Mesodermal cell (in vitro differentiated cells): ENCODE measurements around the gene RAB14.

Experiments used
- H3K27ac ChIP-seq: 2 replicates; pipeline ENCODE4 v1.7.0; 2013; ENCODE audit warnings: mild to moderate bottlenecking, low read depth, low read length, moderate library complexity; ENCODE audit not compliant: severe bottlenecking
- H3K36me3 ChIP-seq: 2 replicates; pipeline ENCODE4 v1.7.1; 2013; ENCODE audit warnings: mild to moderate bottlenecking, low read length, moderate library complexity; ENCODE audit not compliant: control insufficient read depth, insufficient read depth
- H3K4me1 ChIP-seq: one replicate; pipeline ENCODE4 v1.7.1; 2013; ENCODE audit warnings: mild to moderate bottlenecking, low read length; ENCODE audit not compliant: insufficient read depth, control insufficient read depth, poor library complexity, severe bottlenecking
- H3K4me3 ChIP-seq: 2 replicates; pipeline ENCODE4 v1.7.0; 2013; ENCODE audit warnings: low read length, control low read depth, mild to moderate bottlenecking; ENCODE audit not compliant: insufficient read depth, poor library complexity, severe bottlenecking; ENCODE audit errors: extremely low read depth
- H3K9me3 ChIP-seq: 2 replicates; pipeline ENCODE4 v1.7.1; 2013; ENCODE audit warnings: mild to moderate bottlenecking, low read length, moderate library complexity; ENCODE audit not compliant: control insufficient read depth
- WGBS, 2 experiments: methylation state at CpG; one replicate each; pipeline ENCODE4 v1.1.5; 2013; ENCODE audit warnings: missing lambda C conversion rate in 2 of 2; ENCODE audit not compliant: insufficient coverage in 2 of 2; 5-methylcytosine and 5-hydroxymethylcytosine counted together

The RAB14 gene

DNA sequence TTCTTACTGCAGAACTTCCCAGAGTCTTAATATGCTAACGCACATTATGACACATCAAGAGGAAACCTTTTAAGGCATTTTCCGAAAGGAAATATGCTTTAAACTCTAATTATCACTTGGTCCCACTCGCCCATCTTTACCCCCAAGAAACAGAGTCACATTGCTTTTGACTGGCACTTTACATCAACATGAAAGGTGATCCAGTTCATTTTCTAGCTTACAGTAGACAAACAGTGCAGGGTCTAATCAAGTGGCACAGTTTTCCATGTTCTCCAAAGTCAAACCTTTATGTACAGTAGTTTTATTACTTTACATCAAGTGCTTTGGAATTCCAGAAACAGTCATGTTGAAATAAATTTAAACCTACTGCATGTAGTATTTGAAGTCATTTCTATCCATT is 12.0 kb downstream of the RAB14 start:
- Histone ChIP-seq H3K27ac (no peak overlapping the region), H3K4me3 (no peak overlapping the region), H3K4me1 (peaks cover 6% of the 10 kb centered on the region), H3K36me3 (peaks cover 23% of the 10 kb centered on the region), H3K9me3 (no peaks in the 10 kb centered on the region)
- 97 to 98% methylated on average over 3 of the region's 3 CpGs for WGBS, 2 experiments

DNA sequence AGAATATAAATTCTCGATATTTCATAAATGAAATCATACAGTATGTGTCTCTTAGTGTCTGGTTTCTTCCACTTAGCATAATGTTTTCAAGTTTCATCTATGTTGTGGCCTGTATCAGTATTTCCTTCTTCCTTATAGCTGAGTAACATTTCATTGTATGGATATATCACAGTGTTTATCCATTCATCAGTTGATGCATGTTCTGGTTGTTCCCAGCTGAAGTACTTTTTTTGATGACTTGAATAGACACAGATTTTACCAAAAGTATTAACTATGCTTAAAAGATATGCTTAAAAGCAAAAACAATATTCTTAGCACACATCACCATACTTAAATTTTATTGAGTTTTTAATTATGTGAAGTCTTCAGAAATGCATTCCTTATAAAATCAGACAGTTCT is 12.7 kb downstream of the RAB14 start:
- peaks cover 6% of the 10 kb centered on the region for H3K4me1 ChIP-seq
- peaks cover 28% of the 10 kb centered on the region for H3K36me3 ChIP-seq
- H3K4me3 ChIP-seq = no peak overlapping the region
- H3K9me3 ChIP-seq = no peaks in the 10 kb centered on the region
- no peak overlapping the region for H3K27ac ChIP-seq
- no CpG with 5 or more reads among the region's 1 CpG for WGBS, 2 experiments

DNA sequence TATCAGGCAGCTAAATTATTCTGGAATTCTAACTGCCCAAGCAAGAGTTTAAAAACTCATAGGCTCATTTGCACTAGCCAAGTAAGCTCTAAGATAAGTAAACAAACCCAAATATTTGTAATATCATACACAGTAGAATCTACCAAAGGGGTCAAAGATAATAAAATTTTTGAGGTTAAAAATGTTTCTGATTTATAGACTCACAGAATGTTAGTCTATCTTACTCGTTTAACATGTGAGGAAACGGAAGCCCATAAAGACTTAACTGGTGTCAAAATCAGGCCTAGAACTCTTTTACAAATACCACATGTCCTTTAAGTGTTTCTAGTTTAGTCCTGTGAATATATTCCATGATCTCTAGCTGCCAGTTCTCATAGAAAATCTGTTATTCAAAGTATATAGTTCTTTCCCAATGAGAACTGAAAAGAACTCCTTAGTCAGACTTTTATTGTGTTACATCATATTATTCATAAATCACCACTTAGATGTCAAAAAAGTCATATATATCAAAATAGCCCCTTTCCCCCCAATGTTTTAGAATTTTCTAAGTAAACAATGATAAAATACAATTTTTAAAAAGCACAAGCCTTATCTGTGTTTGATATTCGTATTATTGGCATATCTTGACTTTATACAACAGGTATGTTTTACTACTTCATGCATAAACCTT is 13.9 kb downstream of the RAB14 start:
- 96% methylated on average over 3 of the region's 3 CpGs; no CpG with 5 or more reads in 1 of the 2 experiments for WGBS, 2 experiments
- Histone ChIP-seq H3K36me3 (peaks cover 40% of the 10 kb centered on the region), H3K4me1 (peaks cover 4% of the 10 kb centered on the region), H3K27ac (no peak overlapping the region), H3K9me3 (no peaks in the 10 kb centered on the region), H3K4me3 (no peak overlapping the region)

DNA sequence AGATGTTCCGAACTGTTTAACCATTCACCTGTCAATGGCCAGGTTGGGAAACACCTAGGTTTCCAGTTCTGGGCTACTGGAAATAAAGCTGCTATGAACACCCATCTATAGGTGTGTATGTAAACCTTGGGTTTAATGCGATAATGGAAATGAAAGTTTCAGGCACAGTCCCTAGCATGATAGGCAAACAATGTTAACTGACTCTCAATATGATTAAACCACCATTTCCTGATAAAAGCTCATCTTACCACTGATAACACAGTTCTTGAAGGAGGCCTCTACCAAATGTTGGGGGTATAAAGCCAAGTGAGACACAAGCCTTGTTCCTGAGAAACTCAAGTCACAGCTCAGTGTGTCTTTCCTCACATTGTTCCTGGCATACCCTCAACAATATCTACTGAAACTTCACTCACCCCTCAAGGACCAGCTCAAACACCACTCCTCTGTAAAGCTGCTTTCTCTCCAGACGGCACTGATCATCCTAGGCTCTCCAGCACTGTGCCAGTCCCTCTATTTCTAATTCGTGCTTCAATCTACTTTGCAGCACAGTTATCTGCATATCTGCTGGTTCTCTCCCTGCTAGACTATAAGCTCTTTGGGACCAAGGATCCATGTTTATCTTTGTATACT is 15.8 kb downstream of the RAB14 start:
- Histone ChIP-seq H3K4me1 (peaks cover 1% of the 10 kb centered on the region), H3K27ac (no peak overlapping the region), H3K9me3 (no peaks in the 10 kb centered on the region), H3K36me3 (peaks cover 54% of the 10 kb centered on the region), H3K4me3 (no peak overlapping the region)
- WGBS, 2 experiments = 92 to 97% methylated on average over 2 to 3 of the region's 4 CpGs

DNA sequence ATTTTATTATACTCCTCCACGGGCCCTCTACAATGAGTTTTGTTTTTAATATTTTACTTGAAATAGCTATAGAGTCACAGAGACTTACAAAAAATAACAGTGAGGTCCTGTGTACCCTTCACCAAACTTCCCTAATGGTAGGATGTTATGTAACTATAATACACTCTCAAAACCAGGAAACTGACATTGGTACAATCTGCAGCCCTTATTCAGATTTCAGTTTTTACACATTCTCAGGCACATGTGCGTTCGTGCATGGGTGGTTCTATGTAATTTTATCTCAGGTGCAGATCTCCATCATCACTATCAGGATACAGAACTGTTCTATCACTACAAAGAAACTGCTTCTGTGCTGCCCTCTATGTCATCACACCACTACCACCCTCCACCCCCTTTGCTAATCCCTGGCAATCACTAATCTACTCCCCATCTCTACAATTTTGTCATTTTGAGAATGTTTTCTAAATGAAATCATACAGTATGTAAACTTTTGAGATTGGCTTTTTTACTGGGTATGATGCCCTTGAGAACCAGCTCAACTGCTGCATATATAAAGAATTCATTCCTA is 16.4 kb downstream of the RAB14 start:
- Histone ChIP-seq H3K4me3 (no peak overlapping the region), H3K4me1 (no peaks in the 10 kb centered on the region), H3K36me3 (peaks cover 59% of the 10 kb centered on the region), H3K27ac (no peak overlapping the region), H3K9me3 (no peaks in the 10 kb centered on the region)
- WGBS, 2 experiments = 83 to 100% methylated on average over 2 of the region's 3 CpGs

DNA sequence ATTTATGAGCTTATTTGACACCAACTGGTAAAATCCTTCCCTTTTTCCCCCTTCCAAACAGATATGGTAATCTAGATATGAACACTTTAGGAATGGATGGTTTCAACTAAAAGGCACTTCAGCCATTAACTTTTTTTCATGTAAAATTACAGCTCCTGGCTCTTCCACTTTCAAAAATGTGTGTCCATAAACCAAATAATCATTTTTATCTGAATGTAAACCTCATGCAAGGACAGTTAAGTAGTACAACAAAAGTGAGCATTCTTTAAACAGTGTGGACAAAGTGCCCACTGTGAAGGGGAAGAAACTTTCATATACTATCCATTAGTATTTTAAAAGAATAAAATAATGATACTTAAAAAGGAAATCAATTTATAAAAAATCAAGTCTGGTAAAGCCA is 17.2 kb downstream of the RAB14 start:
- Histone ChIP-seq H3K9me3 (no peaks in the 10 kb centered on the region), H3K4me1 (no peaks in the 10 kb centered on the region), H3K36me3 (peaks cover 61% of the 10 kb centered on the region), H3K27ac (no peak overlapping the region), H3K4me3 (no peak overlapping the region)

DNA sequence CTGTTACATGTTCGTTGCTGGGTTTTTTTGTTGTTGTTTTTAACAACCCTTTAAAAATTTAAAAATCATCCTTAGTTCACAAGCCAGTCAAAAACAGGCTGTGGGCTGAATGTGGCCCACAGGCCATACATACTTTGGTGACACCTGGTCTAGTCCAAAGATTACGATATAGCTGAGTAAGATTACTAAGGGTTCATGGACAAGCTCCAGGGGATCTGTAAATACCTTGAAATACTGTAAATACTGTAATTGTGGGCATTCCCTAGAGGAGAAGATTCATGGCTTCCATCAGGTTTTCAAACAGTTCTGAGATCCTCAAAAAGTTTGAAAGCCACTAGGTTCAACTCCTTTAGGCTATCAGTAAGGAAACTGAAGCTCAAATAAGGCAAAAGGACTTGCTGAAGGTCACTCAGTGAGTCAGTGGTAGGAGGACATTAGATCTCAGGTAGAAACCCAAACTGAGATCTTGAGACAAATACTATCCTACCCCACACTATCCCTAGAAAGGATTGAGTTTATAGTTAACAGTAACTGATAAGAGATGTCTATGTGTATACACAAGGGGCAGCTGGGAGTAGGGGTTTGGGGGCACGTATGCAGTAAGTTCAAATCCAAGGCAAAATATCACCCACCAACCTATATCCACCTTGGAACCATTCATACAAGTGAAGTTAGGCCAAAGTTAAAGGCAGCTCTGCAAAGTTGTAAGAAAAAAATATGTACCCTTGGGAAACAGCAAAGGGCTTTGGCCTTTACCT is 17.8 kb downstream of the RAB14 start:
- Histone ChIP-seq H3K4me3 (no peak overlapping the region), H3K27ac (no peak overlapping the region), H3K36me3 (peaks cover 62% of the 10 kb centered on the region), H3K4me1 (no peaks in the 10 kb centered on the region), H3K9me3 (no peaks in the 10 kb centered on the region)
- WGBS, 2 experiments = 100% methylated on average over 1 of the region's 3 CpGs

DNA sequence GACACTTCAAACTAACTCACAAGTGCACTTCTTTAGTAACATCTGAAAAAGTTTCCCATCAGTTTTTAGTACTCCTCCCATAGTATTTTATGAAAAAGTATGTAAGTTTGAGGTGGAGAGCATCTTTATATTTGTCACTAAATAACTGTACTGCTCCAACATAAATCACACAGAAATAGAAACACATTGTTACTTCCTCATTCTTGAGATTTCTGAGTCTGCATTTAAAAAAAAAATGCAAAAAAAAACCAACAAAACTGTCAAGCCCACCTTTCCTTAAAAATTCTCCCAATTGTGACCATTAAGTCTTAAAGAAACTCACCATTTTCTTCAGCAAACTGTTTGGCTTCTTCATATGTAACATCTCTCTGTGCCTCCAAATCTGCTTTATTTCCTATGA is 18.7 kb downstream of the RAB14 start:
- no peaks in the 10 kb centered on the region for H3K4me1 ChIP-seq
- H3K4me3 ChIP-seq = no peak overlapping the region
- H3K36me3 ChIP-seq = peaks cover 70% of the 10 kb centered on the region
- H3K9me3 ChIP-seq = no peaks in the 10 kb centered on the region
- no peak overlapping the region for H3K27ac ChIP-seq

DNA sequence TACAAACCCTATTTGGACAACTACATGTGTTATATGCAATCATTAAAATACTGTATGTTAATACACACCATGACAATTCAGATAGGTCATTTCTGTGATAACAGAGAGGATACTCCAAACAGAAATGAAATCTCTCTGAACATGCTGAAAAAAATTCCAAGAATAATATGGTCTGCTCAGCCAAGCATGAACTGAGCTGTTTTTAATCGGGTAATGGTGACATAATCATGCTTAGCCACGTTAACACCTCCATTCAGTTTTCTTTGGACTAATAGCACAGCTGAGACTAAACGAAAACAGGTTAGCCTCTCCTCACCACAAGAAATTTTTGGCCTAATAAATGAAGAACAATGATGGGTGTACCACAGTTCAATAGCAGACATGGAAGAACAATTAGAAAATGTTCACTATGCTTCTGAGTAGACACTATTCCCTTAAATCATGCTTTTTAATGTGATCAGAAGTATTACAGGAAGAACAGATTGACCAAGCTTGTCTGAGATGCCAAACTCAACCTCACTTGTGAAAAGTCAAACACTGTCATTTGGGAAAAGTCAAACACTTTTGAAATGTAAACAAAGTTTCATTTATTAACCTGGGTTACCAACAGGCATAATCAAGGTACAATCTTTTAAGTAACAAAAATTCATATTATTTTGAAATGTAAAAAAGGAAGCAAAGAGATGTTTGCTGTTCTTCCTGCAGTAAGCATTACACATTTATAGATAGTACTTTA is 19.4 kb downstream of the RAB14 start:
- H3K36me3 ChIP-seq = peaks cover 74% of the 10 kb centered on the region
- no peaks in the 10 kb centered on the region for H3K4me1 ChIP-seq
- no peak overlapping the region for H3K27ac ChIP-seq
- no peaks in the 10 kb centered on the region for H3K9me3 ChIP-seq
- 90% methylated on average over 2 of the region's 3 CpGs; no CpG with 5 or more reads in 1 of the 2 experiments for WGBS, 2 experiments
- H3K4me3 ChIP-seq = no peak overlapping the region

DNA sequence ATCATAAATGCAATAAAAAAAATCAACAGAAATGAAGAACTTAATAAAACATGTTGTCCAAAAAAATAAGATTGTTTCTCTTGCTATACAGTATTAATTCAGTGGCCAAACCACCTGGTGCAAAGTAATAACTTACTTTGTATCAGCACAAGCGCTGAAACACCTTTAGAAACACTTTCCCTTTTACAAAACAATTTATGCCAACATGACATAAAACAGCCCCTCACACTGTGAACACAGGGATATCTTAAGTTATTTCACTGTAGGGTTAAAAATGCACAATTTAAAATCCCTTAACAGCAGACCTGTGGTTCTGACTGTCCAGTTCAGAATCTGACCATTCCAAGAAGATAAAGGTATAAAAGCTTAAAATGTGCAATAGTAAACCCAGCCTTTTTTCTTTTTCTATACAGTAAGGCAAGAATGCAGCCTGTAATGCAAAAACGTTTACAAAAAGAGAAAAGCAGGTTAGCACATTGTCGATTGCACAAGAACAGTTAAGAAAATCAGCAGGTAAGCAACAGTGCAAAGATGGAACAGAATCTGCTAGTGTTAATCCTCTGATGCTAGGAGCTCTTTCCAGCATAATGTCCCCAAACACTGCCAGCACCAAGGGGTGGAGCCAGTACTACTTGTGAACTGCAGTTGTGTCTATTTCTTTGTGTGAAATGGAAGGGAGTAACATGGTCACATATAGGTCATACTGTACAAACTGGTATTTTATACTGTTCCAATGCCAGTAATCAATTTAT is 21.6 kb downstream of the RAB14 start:
- Histone ChIP-seq H3K27ac (no peak overlapping the region), H3K36me3 (peaks cover 77% of the 10 kb centered on the region), H3K4me3 (no peak overlapping the region), H3K9me3 (no peaks in the 10 kb centered on the region), H3K4me1 (no peaks in the 10 kb centered on the region)
- 87 to 88% methylated on average over 2 to 3 of the region's 3 CpGs for WGBS, 2 experiments
